Stimulated activated naive CD8-positive, alpha-beta T cell treated with anti-CD3 and anti-CD28 coated beads, Interleukin-15, amount 100 ng/mL, for 72 hours (primary cell): ENCODE results near the gene PCK2.
A peak's percentile ranks its signal among the peaks of the same experiment; 100 is the strongest.

Source experiments
- ATAC-seq: fragments of 150-1000 bp; cut with Tn5 transposase; 2 replicates; pipeline ENCODE4 v1.10.0; 2021; ENCODE audit warnings: mild to moderate bottlenecking, moderate library complexity
- DNase-seq, 2 donors: peaks; one replicate each; pipeline ENCODE4 v3.0.0; 2021 to 2022
- H3K27ac Mint-ChIP-seq, 2 donors: one replicate each; pipeline ENCODE4 v1.8.0; 2022; ENCODE audit warnings: mild to moderate bottlenecking in 2 of 2, mixed read lengths in 2 of 2, moderate library complexity in 2 of 2
- H3K27me3 Mint-ChIP-seq: one replicate; pipeline ENCODE4 v1.8.0; 2022; ENCODE audit warnings: mixed read lengths
- H3K4me1 Mint-ChIP-seq: one replicate; pipeline ENCODE4 v1.8.0; 2022; ENCODE audit warnings: mild to moderate bottlenecking, mixed read lengths
- H3K4me3 Mint-ChIP-seq, 2 donors: one replicate each; pipeline ENCODE4 v1.8.0; 2022; ENCODE audit warnings: mild to moderate bottlenecking in 2 of 2, mixed read lengths in 2 of 2, moderate library complexity in 1 of 2
- H3K9me3 Mint-ChIP-seq, 2 donors: one replicate each; pipeline ENCODE4 v1.8.0; 2022; ENCODE audit warnings: mixed read lengths in 2 of 2

PCK2 gene

GRCh38 chr14:24110523-24110922 lies 16.4 kb downstream of the PCK2 start:
- ATAC-seq (no peak), DNase-seq (no peak)
- H3K9me3 Mint-ChIP-seq = no peaks in the 10 kb centered on the region
- no peak overlapping the region for H3K4me3 Mint-ChIP-seq
- peaks cover 27% of the 10 kb centered on the region for H3K4me1 Mint-ChIP-seq
- H3K27ac Mint-ChIP-seq = no peak overlapping the region
- no peaks in the 10 kb centered on the region for H3K27me3 Mint-ChIP-seq

DNA sequence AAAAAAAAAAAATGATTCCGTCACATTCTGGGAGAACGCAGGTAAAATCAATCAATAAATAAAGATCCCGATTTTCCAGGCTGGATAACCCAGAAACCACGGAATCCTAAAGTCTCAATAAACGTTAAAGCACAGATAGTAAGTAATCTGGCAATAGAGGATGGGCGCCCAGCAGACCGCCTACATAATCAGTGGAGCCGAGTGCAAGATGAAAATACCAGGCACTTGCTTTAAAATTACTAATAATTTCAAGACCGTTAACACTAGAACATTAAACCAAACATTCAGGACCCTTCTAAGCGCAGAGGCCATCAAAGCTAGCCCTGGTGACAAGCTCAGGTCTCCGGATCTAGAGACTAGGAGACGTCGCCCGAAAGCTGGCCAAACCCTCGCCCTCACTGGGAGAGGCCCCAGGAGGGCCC lies 19.3 kb downstream of the PCK2 start:
- H3K4me1 Mint-ChIP-seq = peaks cover 33% of the 10 kb centered on the region
- peak overlapping the region; percentile 94 to 97 for H3K4me3 Mint-ChIP-seq
- H3K27ac Mint-ChIP-seq = peak overlapping the region; percentile 98 to 99
- ATAC-seq (no peak), DNase-seq (no peak)
- no peaks in the 10 kb centered on the region for H3K9me3 Mint-ChIP-seq
- no peaks in the 10 kb centered on the region for H3K27me3 Mint-ChIP-seq

DNA sequence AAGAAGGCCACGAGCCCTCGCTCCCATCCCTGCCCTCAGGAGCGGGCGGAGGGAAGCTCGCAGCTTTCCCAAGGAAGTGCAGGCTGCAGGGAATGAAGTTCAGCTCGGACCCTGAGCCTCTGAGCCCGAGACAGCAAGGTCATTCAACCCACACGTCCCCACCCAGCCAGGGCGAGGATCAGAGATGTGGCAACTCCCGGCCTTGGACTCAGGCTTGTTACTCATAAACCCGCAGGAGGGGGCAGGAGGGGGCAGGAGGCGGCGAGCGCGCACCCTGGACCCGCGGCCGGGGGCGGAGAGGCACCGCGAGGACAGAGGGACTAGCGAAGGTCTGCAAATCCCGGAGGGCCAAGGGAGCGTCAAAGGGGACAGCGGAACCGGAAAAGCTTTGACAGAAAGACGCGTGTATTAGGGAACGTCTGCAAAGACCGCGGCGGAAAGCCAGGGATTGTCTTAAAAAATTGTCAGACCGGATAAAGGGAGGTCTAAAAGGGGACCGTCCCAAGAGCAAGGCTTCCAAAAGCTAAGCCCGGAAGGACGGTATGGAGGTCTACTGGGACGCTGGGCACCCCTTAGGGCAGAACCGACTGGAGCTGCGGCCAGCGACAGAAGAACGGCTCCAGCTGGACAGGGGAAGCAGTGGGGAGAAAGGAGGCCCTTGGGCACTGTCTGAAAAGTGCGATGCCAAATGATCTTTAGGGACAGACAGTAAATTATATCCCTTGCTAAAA lies 19.9 kb downstream of the PCK2 start:
- Mint-ChIP-seq H3K27ac (peak overlapping the region; percentile 98 to 99), H3K4me3 (peak overlapping the region; percentile 94 to 97), H3K27me3 (no peaks in the 10 kb centered on the region), H3K4me1 (peaks cover 28% of the 10 kb centered on the region), H3K9me3 (no peaks in the 10 kb centered on the region)
- ATAC-seq = peak; percentile 62
- DNase-seq = peak; percentile 86 to 92

GRCh38 chr14:24114532-24115421 lies 20.7 kb downstream of the PCK2 start, which contains the start of the genes DCAF11 and NRL:
Gene DCAF11 (plus strand): TSS chr14:24114777. CDS start chr14:24115595, 818 bp downstream.
Gene NRL (minus strand): TSS chr14:24114949. CDS start chr14:24082848, 32,101 bp downstream.
- peak; percentile 99 for DNase-seq
- Mint-ChIP-seq H3K4me1 (peaks cover 22% of the 10 kb centered on the region), H3K27ac (peak within 1 kb of the TSS; percentile 98 to 99), H3K9me3 (no peaks in the 10 kb centered on the region), H3K4me3 (peak within 1 kb of the TSS; percentile 94 to 97), H3K27me3 (no peaks in the 10 kb centered on the region)
- peak; percentile 92 for ATAC-seq

GRCh38 chr14:24115422-24116127 lies 21.5 kb downstream of the PCK2 start:
- Mint-ChIP-seq H3K4me3 (peak overlapping the region; percentile 94 to 97), H3K27me3 (no peaks in the 10 kb centered on the region)

GRCh38 chr14:24116128-24116814 lies 22.2 kb downstream of the PCK2 start:
- no peak for ATAC-seq
- Mint-ChIP-seq H3K9me3 (no peaks in the 10 kb centered on the region), H3K4me3 (peak overlapping the region; percentile 94 to 97), H3K27me3 (no peaks in the 10 kb centered on the region), H3K4me1 (peaks cover 22% of the 10 kb centered on the region), H3K27ac (peak overlapping the region; percentile 87 to 99)
- no peak for DNase-seq

More at GRCh38 chr14:24115422-24116127, 21.5 kb downstream of the PCK2 start:
- no peak for ATAC-seq
- Mint-ChIP-seq H3K4me1 (peaks cover 22% of the 10 kb centered on the region), H3K9me3 (no peaks in the 10 kb centered on the region), H3K27ac (peak overlapping the region; percentile 98 to 99)
- DNase-seq = no peak

DNA sequence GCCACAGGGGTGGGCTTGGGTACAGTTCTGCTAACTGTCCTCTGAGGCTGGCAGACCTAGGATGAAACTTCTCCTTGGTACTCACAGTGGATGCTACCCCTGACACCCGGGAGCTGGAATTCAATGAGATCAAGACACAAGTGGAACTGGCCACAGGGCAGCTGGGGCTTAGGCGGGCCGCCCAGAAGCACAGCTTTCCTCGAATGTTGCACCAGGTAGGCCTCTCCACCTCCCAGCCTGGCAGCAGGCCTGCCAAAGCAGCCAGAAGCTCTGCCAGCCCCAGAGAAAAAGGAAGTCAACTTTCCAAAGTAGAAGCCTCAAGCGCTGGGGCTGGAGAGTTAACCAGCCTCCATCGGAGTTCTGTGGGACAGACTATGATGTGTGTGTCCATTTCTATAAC lies 23.1 kb downstream of the PCK2 start:
- DNase-seq (no peak), ATAC-seq (no peak)
- Mint-ChIP-seq H3K27ac (no peak overlapping the region), H3K9me3 (no peaks in the 10 kb centered on the region), H3K4me3 (no peak overlapping the region), H3K4me1 (peaks cover 22% of the 10 kb centered on the region), H3K27me3 (no peaks in the 10 kb centered on the region)

DNA sequence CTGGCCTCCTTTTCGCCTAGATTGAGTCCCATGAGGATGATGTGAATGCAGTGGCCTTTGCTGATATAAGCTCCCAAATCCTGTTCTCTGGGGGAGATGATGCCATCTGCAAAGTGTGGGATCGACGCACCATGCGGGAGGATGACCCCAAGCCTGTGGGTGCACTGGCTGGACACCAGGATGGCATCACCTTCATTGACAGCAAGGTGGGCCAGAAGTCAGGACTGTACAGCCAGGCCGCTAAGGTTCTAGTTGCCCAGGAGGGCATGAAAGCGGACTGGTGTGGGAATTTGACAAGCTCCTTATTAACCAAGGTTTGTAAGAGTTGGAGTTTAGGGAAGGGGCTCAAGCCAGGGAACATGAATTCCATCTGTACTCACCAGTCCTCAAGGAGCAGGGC lies 25.6 kb downstream of the PCK2 start:
- Mint-ChIP-seq H3K27ac (no peak overlapping the region), H3K9me3 (no peaks in the 10 kb centered on the region), H3K4me1 (peaks cover 35% of the 10 kb centered on the region), H3K4me3 (no peak overlapping the region), H3K27me3 (no peaks in the 10 kb centered on the region)
- DNase-seq (no peak), ATAC-seq (no peak)

- H3K4me1 Mint-ChIP-seq = peaks cover 23% of the 10 kb centered on the region
- DNase-seq = no peak
- no peak for ATAC-seq
- H3K27me3 Mint-ChIP-seq = no peaks in the 10 kb centered on the region
- no peak overlapping the region for H3K4me3 Mint-ChIP-seq
- H3K27ac Mint-ChIP-seq = no peak overlapping the region
- H3K9me3 Mint-ChIP-seq = no peaks in the 10 kb centered on the region
Observed at GRCh38 chr14:24121210-24121609, 27.1 kb downstream of the PCK2 start.

GRCh38 chr14:24122416-24122815 lies 28.3 kb downstream of the PCK2 start:
- peak overlapping the region in 1 of 2 donors; percentile 19 for H3K27ac Mint-ChIP-seq

GRCh38 chr14:24122898-24123297 lies 28.8 kb downstream of the PCK2 start:
- H3K27me3 Mint-ChIP-seq = no peaks in the 10 kb centered on the region
- peak overlapping the region in 1 of 2 donors; percentile 19 for H3K27ac Mint-ChIP-seq
- H3K4me3 Mint-ChIP-seq = no peak overlapping the region
- no peaks in the 10 kb centered on the region for H3K9me3 Mint-ChIP-seq
- peak; percentile 18 for ATAC-seq
- DNase-seq = no peak
- peaks cover 15% of the 10 kb centered on the region for H3K4me1 Mint-ChIP-seq

More at GRCh38 chr14:24122416-24122815, 28.3 kb downstream of the PCK2 start:
- ATAC-seq = peak; percentile 39
- no peaks in the 10 kb centered on the region for H3K9me3 Mint-ChIP-seq
- DNase-seq = no peak
- H3K4me1 Mint-ChIP-seq = peaks cover 12% of the 10 kb centered on the region
- no peaks in the 10 kb centered on the region for H3K27me3 Mint-ChIP-seq
- H3K4me3 Mint-ChIP-seq = no peak overlapping the region

- H3K27ac Mint-ChIP-seq = peak overlapping the region in 1 of 2 donors; percentile 54
- no peaks in the 10 kb centered on the region for H3K9me3 Mint-ChIP-seq
- H3K4me3 Mint-ChIP-seq = no peak overlapping the region
- DNase-seq (no peak), ATAC-seq (peak; percentile 54)
- H3K27me3 Mint-ChIP-seq = no peaks in the 10 kb centered on the region
- peaks cover 18% of the 10 kb centered on the region for H3K4me1 Mint-ChIP-seq
Observed at GRCh38 chr14:24123424-24124417, 29.6 kb downstream of the PCK2 start.

DNA sequence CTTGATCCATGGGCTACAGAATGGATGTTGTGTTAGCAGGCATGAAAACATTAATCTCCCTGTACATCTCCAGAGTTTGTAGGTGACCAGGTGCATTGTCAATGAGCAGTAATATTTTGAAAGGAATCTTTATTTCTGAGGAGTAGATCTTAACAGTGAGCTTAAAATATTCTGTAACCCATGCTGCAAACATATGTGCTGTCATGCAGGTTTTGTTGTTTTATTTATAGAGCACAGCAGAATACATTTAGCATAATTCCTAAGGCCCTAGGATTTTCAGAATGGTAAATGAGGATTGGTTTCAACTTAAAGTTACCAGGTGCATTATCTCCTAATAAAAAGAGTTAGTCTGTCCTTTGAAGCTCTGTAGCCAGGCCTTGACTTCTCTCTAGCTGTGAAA lies 32.8 kb downstream of the PCK2 start:
- ATAC-seq (no peak), DNase-seq (no peak)
- Mint-ChIP-seq H3K4me3 (no peak overlapping the region), H3K27me3 (no peaks in the 10 kb centered on the region), H3K27ac (no peak overlapping the region), H3K4me1 (peaks cover 28% of the 10 kb centered on the region), H3K9me3 (no peaks in the 10 kb centered on the region)

DNA sequence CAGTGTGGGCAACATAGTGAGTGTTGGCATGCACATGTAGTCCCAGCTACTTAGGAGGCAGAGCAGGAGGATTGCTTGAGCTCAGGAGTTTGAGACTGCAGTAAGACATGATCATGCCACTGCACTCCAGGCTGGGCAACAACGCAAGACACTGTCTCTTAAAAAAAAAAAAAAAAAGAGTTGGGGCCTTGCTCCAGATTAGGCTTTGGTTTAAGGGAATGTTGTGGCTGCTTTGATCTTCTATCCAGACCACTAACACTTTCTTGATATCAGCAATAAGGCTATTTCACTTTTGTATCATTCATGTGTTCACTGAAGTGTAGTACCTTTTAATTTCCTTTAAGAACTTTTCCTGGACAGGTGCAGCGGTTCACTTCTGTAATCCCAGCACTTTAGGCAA lies 33.6 kb downstream of the PCK2 start:
- Mint-ChIP-seq H3K4me3 (no peak overlapping the region), H3K27me3 (no peaks in the 10 kb centered on the region), H3K4me1 (peaks cover 36% of the 10 kb centered on the region), H3K27ac (no peak overlapping the region), H3K9me3 (no peaks in the 10 kb centered on the region)
- DNase-seq (no peak), ATAC-seq (no peak)
